LNCAP (cell line): Measurements from ENCODE around the gene MAST1.

Source experiments
- CTCF ChIP-seq: fragments of 450-650 bp; IDR thresholded peaks from 2 replicates; pipeline ENCODE4 v1.5.1; 2017; ENCODE audit warnings: mild to moderate bottlenecking

Gene MAST1

GRCh38 chr19:12888006-12888603, 49.8 kb downstream of the MAST1 start:
- no peak for TF ChIP-seq CTCF

- no peak for TF ChIP-seq CTCF
These were observed 52.7 kb downstream of the MAST1 start, which contains the start of gene GCDH for GRCh38 chr19:12890787-12891552. Gene GCDH, plus strand, starts transcription at chr19:12891160. Its CDS starts 145 bp downstream, at chr19:12891305.

- TF ChIP-seq CTCF = no peak
These were observed 53.3 kb downstream of the MAST1 start for GRCh38 chr19:12891553-12892021.

GRCh38 chr19:12893582-12893981, 55.3 kb downstream of the MAST1 start:
- no peak for TF ChIP-seq CTCF

- no peak for TF ChIP-seq CTCF
These were observed 58.1 kb downstream of the MAST1 start for GRCh38 chr19:12896460-12896859.

- TF ChIP-seq CTCF = no peak
These were observed 61.7 kb downstream of the MAST1 start for GRCh38 chr19:12899891-12900518.

- TF ChIP-seq CTCF = no peak
These were observed 68.9 kb downstream of the MAST1 start for GRCh38 chr19:12907166-12907565.
